NCI-H446 treated with DMSO at 0.1 percent for 48 hours (cell line): ENCODE measurements around the gene TCEA2.
A peak's percentile ranks its signal among the peaks of the same experiment; 100 is the strongest.
"Not testable (repeated sequence)": the region's sequence is repeated elsewhere in the genome, so short reads cannot be mapped to it uniquely, and the experiment has no call there.

ENCODE experiments used
- DNase-seq: peaks from one replicate; lab custom pipeline; 2025; lab: John Stamatoyannopoulos, UW

TCEA2 gene

GRCh38 chr20:64077876-64078551 lies 15.0 kb downstream of the TCEA2 start:
- no peak for DNase-seq

- no peak for DNase-seq
Measured at GRCh38 chr20:64078934-64079272, 15.9 kb downstream of the TCEA2 start.

- peak; percentile 35 for DNase-seq
Measured at GRCh38 chr20:64079273-64080012, 16.4 kb downstream of the TCEA2 start, which contains the start of gene RGS19. RGS19 (minus strand) TSS chr20:64079518; CDS start chr20:64076886, 2,632 bp downstream.

GRCh38 chr20:64080013-64080812 lies 17.2 kb downstream of the TCEA2 start, which contains the start of gene OPRL1:
OPRL1 (plus strand) TSS chr20:64080082; CDS start chr20:64092721, 12,639 bp downstream.
- DNase-seq, result no peak

- DNase-seq, result no peak
Measured at GRCh38 chr20:64080813-64081623, 18.0 kb downstream of the TCEA2 start.

DNA sequence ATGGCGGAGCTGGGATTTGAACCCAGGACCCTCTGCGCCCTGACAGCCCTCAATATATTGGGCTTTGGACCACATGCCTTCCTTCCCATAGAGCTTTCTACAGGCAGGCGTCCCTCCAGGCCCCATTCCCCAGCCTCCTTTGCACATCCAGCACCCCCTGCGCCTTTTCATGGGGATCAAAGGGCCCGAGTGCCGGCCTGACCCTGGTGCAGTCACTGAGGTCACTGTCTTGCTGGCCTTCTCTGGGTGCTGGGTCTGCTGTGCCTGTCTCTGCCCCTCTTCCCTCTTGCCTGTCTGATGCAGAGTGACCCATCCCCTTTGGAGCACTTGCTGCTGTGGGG lies 18.6 kb downstream of the TCEA2 start:
- no peak for DNase-seq

DNA sequence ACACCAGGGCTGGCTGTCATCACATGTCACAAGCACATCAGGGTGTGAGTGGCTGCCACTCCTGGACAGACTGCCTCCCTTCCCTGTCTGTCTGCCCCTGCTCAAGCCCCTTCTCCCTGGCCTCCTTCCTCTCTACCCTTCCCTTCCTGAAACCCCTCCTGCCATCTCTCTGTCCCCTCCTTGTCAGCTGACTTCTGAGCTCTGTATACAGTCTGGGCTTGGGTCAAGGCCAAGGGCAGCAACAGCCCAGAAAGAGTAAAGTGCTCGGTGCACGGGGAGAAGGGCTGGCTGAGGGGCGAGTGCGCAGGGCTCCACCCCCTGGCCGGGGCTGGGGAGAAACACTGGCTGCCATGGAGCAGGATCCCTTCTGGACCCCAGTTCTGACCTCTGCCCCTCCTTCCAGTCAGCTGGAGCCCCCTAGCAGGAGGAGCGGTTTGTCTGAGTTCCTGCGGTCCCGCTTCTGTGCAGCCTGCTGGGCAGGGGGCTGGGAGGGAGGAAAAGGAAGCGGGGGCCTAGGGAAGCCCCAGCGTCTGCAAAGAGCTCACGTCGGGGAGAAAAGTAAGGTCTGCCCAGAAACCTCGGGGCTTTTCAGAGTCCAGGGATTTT lies 19.2 kb downstream of the TCEA2 start:
- no peak for DNase-seq

DNA sequence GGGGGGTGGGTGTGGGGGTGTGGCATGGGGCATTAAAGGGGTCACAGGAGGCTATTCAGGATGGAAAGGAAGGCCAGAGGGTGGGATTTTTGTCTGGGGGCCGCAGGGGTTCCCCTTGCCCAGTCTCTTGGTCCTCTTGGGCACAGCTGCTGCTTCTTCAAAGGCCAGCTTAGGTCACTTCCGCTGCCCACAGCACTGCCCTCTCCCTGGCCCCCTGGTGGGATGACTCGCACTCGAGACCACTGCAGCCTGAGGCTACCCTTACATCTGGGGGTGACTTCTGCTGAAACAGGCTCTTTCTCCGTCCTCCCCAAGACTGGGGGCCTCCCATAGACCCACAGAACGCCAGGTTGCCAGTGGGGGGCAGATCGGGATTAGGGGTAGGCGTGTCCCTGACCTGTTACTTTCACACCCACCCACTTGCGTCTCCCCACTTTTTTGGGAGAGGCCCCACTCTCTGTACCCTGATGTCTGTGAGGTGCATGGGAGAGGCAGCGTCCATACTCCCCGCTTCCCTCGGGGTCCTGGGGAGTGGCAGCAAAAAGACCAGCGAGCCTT lies 19.9 kb downstream of the TCEA2 start:
- no peak for DNase-seq

DNA sequence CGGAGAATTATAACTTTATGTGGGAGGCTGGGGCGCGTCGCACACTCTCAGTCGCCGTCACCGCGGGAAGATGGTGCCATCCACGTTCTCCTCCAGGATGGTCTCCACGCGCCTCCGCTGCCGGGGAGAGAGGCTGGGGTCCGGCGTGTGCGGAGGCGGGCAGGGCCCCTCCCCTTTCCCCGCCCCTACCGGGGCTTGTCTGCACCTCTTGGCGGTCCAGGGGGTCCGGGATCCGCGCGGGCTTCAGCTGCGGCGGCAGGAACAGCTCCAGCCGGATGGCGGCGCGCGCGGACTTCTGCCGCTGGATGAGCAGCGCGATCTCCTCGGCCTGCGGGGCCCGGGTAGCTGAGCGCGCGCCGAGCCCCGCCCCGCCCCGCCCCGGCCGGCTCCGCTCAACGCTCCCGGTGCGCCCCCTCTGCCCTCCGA lies 20.4 kb downstream of the TCEA2 start:
- peak; percentile 55 for DNase-seq

DNA sequence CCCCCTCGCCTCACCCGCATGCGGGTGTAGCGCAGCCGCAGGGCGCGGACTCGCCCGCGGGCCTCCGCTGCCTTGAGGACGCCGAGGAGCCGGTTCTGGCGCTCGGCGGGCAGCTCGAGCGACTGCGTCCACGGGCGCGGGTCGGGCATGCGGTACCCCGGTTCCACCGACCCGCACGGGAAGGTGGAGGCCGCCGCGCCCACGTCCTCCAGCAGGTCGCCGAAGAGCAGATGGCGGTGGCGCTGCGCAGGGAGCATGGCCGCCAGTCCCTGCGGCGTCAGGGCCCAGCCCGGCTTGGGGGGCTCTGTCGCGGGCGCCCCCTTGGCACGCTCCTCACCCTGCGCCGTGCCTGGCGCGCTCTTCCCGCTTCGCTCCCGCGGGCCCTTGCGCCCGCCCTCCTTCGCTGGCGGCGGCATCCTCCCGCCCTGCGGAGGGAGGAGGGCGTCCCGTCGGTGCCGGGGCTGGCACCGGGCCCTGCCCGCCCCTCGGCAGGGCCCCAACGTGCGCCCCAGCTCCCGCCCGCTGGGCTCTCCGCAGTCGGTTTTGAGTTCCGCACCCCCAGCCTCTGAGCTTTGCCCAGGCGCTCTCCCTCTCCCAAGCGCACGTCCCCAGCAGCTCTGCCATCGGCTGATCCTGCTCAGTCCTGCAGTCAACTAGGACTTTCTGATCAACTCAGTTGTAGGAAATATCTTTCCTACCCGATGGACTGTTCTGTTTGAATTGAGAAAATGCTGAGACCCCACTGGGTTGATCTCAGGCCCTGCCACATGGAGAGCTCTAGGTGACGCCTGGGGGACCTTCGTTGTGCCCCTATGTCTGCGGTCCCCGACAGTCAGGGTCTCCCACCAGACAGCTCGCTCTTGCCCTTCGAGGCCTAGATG lies 21.0 kb downstream of the TCEA2 start, which contains the start of gene LKAAEAR1:
TSS of gene LKAAEAR1 (minus strand) at position 595 of the 881 bp plus-strand sequence. CDS start at position 416, 179 bp downstream.
- DNase-seq, result no peak

- DNase-seq, result no peak
Measured at GRCh38 chr20:64084685-64085152, 21.7 kb downstream of the TCEA2 start.

DNA sequence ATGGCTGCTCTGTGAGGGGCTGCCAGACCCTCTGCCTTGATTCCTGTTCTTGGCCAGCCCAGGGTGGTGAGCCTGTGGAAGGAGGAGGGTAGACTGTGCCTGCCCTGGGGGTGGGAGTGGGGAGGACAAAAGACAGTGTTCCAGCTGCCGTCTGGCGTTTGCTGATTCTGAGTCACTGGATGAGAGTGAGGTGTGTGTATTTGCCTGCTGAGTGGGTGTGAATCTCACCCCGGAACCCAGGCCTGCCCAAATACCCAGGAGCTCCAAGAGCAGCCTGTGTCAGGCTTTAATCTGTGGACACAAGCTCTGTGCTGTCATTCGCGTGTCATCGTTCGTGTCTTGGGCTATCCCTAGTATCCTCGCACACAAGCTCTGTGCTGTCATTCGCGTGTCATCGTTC lies 23.8 kb downstream of the TCEA2 start:
- DNase-seq, result no peak

- DNase-seq, result not testable (repeated sequence)
Measured at GRCh38 chr20:64087226-64087825, 24.3 kb downstream of the TCEA2 start.

DNA sequence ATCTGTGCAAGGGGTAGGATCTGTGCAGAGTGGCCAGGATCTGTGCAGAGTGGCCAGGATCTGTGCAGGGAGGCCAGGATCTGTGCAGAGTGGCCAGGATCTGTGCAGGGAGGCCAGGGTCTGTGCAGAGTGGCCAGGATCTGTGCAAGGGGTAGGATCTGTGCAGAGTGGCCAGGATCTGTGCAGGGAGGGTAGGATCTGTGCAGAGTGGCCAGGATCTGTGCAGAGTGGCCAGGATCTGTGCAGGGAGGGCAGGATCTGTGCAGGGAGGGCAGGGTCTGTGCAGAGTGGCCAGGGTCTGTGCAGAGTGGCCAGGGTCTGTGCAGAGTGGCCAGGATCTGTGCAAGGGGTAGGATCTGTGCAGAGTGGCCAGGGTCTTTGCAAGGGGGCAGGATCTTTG lies 25.6 kb downstream of the TCEA2 start:
- DNase-seq, result not testable (repeated sequence)

DNA sequence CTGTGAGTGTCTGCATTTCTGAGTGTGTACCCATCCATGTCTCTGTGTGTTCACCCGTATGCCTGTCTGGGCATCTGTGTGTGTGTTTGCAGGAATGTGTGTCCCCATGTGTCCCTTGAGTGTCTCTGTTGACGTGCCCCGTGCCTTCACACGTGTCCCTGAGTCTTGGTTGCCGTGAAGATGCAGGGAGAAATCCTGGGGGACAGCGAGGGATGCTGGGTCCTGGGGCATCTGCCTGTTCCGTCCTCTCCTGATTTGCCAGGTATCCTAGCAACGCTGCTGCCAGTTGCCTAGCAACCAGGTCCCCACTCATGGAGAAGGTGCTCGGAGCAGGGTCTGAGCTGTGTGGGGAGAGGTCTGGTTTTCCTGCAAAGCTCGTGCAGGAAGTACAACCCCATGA lies 27.2 kb downstream of the TCEA2 start:
- peak; percentile 17 for DNase-seq

DNA sequence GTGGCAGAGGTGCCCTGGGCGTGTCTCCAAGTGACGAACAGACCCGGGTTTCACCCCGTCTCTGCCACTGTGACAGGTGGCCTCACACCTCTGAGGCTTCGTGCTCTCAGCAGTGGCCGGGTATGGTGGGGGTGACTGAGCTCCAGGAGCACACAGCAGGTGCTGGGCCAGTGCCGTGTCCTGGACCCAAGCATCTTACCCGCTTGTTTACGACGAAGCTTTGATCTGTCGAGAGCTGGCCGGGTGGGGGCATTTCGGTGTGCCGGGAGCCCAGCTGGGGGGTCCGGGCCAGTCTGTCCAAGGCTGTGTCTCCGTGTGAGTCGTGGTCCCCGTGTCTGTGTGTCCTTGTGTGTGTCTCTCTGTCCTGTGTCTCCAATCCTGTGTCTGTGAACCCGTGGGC lies 28.3 kb downstream of the TCEA2 start:
- DNase-seq, result no peak

GRCh38 chr20:64091770-64092169 lies 28.8 kb downstream of the TCEA2 start:
- DNase-seq, result no peak

DNA sequence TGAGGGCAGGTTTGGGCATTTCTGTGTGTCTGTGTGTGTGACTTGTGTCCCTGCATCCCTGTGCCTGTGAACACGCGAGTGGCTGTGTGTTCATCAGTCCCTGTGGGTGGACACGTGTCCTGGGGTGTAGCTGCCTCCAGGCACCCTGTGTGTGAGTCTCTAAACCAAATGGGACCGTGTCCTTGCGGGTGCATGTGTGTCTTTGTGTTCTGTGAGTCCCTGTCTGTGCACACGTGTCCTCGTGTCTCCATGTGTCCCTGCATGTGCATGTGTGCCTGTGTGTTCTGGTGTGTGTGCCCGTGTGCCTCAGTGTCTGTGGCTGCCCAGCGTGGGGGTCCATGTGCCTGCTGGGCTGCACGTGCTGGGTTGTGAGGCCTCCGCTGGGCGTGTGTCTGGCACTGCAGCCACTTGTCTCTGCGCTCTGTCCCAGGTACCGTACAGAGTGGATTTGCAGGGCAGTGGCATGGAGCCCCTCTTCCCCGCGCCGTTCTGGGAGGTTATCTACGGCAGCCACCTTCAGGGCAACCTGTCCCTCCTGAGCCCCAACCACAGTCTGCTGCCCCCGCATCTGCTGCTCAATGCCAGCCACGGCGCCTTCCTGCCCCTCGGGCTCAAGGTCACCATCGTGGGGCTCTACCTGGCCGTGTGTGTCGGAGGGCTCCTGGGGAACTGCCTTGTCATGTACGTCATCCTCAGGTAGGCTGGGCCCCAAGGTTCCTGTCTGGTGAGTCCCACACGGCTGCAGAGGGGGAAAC lies 29.4 kb downstream of the TCEA2 start:
- no peak for DNase-seq
